Stromal cell of bone marrow (primary cell): Measurements from ENCODE around the gene TRAPPC2.

Experiments
- DNase-seq: peaks from one replicate; pipeline ENCODE4 v3.0.0-alpha.2; 2012; ENCODE audit warnings: low read depth

The TRAPPC2 gene

GRCh38 chrX:13734278-13735172, at the start of gene TRAPPC2, which contains the start of gene OFD1:
Gene TRAPPC2 (minus strand): TSS chrX:13734620. CDS start chrX:13719963, 14,657 bp downstream.
Gene OFD1 (plus strand): TSS chrX:13734748. CDS start chrX:13735072, 324 bp downstream.
- DNase-seq, result peak; percentile 87

GRCh38 chrX:13780868-13781427, 46.5 kb upstream of the TRAPPC2 start:
- DNase-seq, result no peak

- peak; percentile 44 for DNase-seq
Observed at GRCh38 chrX:13778916-13779315, 44.5 kb upstream of the TRAPPC2 start.

- DNase-seq, result no peak
Observed at GRCh38 chrX:13776387-13776786, 42.0 kb upstream of the TRAPPC2 start.

DNA sequence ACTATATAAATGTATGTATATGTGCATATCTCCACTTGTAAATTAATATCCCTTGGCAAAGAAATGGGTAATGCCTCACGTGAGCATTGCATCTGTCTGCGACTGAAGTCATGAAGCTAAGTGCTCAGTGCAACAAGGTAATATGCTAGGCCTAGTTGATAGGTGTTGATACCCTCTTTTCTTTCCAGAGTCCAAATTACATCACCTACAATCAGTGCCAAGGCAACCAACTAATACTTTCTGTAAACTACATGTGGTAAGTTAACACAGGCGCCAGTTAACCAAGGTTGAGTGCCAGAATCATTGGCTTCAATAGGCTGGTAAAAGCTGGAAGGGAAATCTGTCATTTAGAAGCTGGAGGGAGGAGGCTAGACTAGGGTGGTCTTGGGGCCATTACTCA, 41.4 kb upstream of the TRAPPC2 start:
- no peak for DNase-seq

DNA sequence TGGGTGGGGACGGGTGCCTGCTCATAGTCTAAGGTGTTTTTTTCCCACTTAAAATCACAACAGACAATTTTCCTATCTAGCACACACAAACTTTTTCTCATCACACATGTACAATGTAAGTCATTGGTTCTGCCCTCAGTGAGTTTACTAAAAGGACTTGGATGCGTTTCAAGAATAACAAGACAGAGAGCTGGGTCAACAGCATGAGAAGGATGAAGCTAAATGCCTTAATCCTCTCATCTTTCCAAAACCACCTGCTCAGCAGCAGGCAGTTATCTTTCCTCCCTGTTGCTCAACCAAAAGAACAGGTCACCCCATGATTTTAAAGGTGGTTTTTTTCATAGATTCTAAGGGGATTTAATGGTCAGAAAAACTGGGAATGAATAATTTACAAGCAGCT, 40.3 kb upstream of the TRAPPC2 start:
- no peak for DNase-seq

DNA sequence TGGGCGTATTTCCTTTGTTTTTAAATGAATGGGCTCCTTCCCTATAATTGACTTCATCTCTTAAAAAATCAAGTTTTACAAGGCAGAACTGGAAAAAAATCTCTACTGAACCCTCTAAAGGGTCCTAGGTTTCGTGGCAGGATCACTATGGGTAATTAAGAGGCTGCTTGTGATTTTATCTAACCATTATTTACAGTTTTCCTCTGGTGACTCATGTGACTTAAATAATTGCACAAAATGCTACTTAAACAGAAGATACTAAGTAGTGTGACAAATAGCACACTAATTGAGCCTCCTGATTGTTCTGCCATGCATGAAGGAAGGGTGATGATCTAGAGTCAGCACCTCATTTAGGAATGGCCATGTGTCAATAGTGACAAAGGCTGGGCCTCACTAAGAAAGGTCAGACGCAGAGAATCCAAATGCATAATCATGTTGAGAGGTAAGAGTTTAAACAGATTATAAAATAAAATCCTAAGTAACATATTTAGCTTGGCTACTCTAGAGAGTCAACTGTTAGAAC, 35.7 kb upstream of the TRAPPC2 start:
- DNase-seq, result no peak

- DNase-seq, result no peak
Observed at GRCh38 chrX:13768939-13769338, 34.5 kb upstream of the TRAPPC2 start.

DNA sequence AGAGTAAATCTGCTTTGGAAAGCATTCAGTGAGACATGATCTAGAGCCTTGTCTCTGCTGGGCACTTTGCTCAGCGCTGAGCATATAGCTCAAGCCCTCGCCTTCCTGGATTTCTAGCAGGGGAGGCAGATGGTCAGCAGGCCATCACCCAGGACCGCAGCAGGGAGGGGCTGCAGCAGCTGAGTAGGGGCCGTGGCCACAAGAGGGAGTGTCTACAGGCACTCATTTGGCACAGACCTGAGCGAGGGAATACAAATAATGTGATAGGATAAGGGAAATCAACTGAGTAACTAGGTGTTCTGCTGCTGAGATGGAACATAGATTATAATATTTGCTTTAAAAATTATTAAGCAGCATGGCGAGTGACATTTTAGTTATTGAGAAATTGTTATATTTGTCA, 30.3 kb upstream of the TRAPPC2 start:
- DNase-seq, result no peak

GRCh38 chrX:13764281-13764680, 29.9 kb upstream of the TRAPPC2 start:
- DNase-seq, result no peak

- DNase-seq, result no peak
Observed at GRCh38 chrX:13763489-13763888, 29.1 kb upstream of the TRAPPC2 start.

DNA sequence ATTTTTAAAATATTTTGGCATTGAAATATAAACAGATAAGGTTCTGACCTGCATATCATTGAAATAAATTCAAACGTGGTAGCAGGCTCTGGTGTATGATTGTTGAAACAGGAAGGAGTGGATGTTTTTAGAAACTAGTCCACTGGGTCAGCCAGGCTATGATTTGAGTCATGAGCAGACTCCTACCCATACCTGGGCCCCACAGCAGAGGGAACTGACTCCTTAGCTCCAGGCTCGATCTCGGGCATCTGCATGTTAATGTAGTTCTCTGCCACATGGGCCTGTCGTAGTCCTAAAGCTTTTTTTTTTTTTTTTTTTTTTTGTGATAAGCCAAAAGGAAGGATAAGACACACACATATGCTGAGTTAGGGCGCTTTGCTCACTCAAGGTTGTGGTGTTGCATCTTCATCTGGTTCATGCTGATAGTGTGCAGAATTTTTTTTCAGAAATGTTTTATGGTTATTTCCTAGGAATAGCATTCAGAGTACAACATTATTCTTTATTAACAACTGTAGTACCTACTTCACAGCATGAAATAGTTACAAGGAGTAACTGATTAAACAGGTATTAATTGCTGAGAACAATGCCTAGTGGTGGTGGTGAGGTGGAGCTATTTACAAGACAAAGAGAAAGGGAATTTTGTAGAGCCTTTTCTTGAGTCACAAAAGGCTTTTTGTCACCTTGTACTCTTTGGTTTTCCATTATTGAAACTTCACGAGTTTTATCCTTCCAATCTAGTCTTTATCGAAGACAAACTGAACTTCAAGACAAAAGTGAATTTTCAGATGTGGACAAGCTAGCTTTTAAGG, 27.4 kb upstream of the TRAPPC2 start:
- no peak for DNase-seq

DNA sequence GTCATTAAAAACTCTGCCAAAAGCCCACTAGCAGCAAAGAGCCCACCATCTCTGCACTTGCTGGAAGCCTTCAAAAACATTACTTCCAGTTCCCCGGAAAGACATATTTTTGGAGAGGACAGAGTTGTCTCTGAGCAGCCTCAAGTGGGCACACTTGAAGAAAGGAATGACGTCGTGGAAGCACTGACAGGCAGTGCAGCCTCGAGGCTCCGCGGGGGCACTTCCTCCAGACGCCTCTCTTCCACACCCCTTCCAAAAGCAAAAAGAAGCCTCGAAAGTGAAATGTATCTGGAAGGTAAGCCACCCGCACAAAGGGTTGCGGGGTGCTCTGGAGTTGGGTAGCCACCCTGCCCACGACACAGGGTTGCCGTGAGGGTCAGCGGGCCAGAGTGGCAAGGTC, 26.0 kb upstream of the TRAPPC2 start:
- DNase-seq, result no peak

GRCh38 chrX:13759152-13759718, 24.8 kb upstream of the TRAPPC2 start:
- no peak for DNase-seq

- DNase-seq, result no peak
Observed at GRCh38 chrX:13756381-13756780, 22.0 kb upstream of the TRAPPC2 start.

- no peak for DNase-seq
Observed at GRCh38 chrX:13755254-13755653, 20.8 kb upstream of the TRAPPC2 start.

GRCh38 chrX:13754765-13755164, 20.3 kb upstream of the TRAPPC2 start:
- no peak for DNase-seq

- DNase-seq, result no peak
Observed at GRCh38 chrX:13752646-13753045, 18.2 kb upstream of the TRAPPC2 start.

DNA sequence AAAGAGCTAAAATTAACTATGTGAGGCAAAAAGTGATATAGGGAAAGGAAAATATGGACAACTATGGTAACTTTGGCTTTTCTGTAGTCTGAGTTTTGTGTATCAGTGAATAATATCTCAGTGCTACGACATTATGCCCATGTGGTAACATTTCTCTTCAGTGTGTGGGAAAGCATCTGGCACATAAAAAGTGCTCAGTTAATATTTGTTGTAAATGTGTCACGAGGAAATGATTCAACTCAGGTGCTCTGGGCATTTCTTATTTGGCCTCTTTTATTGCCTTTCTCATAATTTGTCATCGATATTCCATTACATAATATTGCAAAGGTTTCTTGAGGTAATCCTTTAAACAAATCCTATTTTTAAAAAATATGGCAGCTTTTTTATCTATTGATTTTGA, 17.7 kb upstream of the TRAPPC2 start:
- no peak for DNase-seq

- DNase-seq, result no peak
Observed at GRCh38 chrX:13750812-13751211, 16.4 kb upstream of the TRAPPC2 start.

GRCh38 chrX:13750204-13750603, 15.8 kb upstream of the TRAPPC2 start:
- no peak for DNase-seq

- DNase-seq, result no peak
Observed at GRCh38 chrX:13748486-13748885, 14.1 kb upstream of the TRAPPC2 start.
